ENCODE measurements around the gene MLIP.

Gene MLIP

GRCh38 chr6:54106727-54107126 lies 4.5 kb upstream of the MLIP start:
- H3K27ac ChIP-seq, result no peak overlapping the region
- TF ChIP-seq CTCF (IDR thresholded peaks at IDR 0.05) (no peak), ZFX (IDR thresholded peaks at IDR 0.05; ENCODE audit: borderline replicate concordance) (no peak)

- TF ChIP-seq ZFX (IDR thresholded peaks at IDR 0.05; ENCODE audit: borderline replicate concordance) (no peak), CTCF (IDR thresholded peaks at IDR 0.05) (no peak)
- peak overlapping the region; percentile 6; the same call in 1 of the 2 replicates for H3K27ac ChIP-seq
These were observed 3.7 kb upstream of the MLIP start for GRCh38 chr6:54107470-54108090.

- TF ChIP-seq ZFX (IDR thresholded peaks at IDR 0.05; ENCODE audit: borderline replicate concordance), result no peak
- no peak overlapping the region; the same call in 1 of the 2 replicates for H3K27ac ChIP-seq
These were observed 3.0 kb upstream of the MLIP start for GRCh38 chr6:54108271-54108670.

- TF ChIP-seq CTCF (IDR thresholded peaks at IDR 0.05) (no peak), ZFX (IDR thresholded peaks at IDR 0.05; ENCODE audit: borderline replicate concordance) (no peak)
- H3K27ac ChIP-seq, result no peak overlapping the region
These were observed 1.7 kb upstream of the MLIP start for GRCh38 chr6:54109586-54109985.

GRCh38 chr6:54112151-54112650 lies 958 bp downstream of the MLIP start:
- TF ChIP-seq CTCF (IDR thresholded peaks at IDR 0.05) (no peak), ZFX (IDR thresholded peaks at IDR 0.05; ENCODE audit: borderline replicate concordance) (no peak)
- no peak overlapping the region for H3K27ac ChIP-seq

- no peak overlapping the region for H3K27ac ChIP-seq
- TF ChIP-seq ZFX (IDR thresholded peaks at IDR 0.05; ENCODE audit: borderline replicate concordance) (no peak), CTCF (IDR thresholded peaks at IDR 0.05) (no peak)
These were observed 3.7 kb downstream of the MLIP start for GRCh38 chr6:54114991-54115390.

GRCh38 chr6:54115966-54116365 lies 4.7 kb downstream of the MLIP start:
- no peak overlapping the region for H3K27ac ChIP-seq
- TF ChIP-seq CTCF (IDR thresholded peaks at IDR 0.05) (no peak), ZFX (IDR thresholded peaks at IDR 0.05; ENCODE audit: borderline replicate concordance) (no peak)

GRCh38 chr6:54118117-54118516 lies 6.9 kb downstream of the MLIP start:
- H3K27ac ChIP-seq, result no peak overlapping the region
- no peak for TF ChIP-seq ZFX (IDR thresholded peaks at IDR 0.05; ENCODE audit: borderline replicate concordance)

Data from 22Rv1 (cell line).